ENCODE results near the gene DUSP8.
"Not testable (repeated sequence)": the region's sequence is repeated elsewhere in the genome, so short reads cannot be mapped to it uniquely, and the experiment has no call there.

DNA sequence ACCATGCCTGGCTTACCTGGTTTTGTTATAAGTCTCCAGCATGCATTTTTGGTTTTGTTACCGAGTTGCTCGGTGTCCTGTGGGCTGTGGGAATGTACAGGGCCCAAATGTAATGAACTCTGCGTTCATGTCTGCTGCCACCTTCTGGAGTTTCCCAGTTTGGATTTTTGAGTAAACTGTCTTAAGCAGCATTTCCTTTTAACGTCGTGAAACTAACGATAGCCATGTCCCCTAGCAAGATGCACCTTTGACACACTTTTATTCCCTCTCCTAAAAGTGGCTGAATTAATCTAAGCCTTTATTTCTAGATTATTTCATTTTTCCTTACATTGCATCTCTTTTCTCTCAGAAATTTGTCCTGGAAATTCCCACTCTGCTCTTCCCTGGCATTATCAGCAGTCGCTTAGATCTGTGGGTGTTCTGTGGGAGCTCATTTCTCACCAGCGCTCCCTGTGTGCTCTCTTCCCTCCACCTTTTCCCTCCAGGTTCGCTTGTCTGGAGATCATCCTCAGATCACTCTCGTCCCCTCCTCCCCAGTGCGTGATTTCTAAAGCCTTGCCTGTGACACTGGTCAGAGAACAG lies 24.0 kb upstream of the DUSP8 start:
- TF ChIP-seq, protein P1, sequence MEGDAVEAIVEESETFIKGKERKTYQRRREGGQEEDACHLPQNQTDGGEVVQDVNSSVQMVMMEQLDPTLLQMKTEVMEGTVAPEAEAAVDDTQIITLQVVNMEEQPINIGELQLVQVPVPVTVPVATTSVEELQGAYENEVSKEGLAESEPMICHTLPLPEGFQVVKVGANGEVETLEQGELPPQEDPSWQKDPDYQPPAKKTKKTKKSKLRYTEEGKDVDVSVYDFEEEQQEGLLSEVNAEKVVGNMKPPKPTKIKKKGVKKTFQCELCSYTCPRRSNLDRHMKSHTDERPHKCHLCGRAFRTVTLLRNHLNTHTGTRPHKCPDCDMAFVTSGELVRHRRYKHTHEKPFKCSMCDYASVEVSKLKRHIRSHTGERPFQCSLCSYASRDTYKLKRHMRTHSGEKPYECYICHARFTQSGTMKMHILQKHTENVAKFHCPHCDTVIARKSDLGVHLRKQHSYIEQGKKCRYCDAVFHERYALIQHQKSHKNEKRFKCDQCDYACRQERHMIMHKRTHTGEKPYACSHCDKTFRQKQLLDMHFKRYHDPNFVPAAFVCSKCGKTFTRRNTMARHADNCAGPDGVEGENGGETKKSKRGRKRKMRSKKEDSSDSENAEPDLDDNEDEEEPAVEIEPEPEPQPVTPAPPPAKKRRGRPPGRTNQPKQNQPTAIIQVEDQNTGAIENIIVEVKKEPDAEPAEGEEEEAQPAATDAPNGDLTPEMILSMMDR (IDR thresholded peaks at IDR 0.05; ENCODE audit: low read depth, low read length): not testable (repeated sequence)
- not testable (repeated sequence) for TF ChIP-seq EZH2phosphoT487 (IDR thresholded peaks at IDR 0.05; ENCODE audit: low read depth)

All from OCI-LY3 (cell line).